HCT116 (cell line): ENCODE measurements around the gene PCDHGA1.

Source experiments
- EZH2 ChIP-seq: fragments of 200-600 bp; sonication (generic); IDR thresholded peaks from 2 replicates; pipeline ENCODE4 v1.6.1; 2017; ENCODE audit warnings: antibody characterized with exemption, mixed run types
- TF ChIP-seq, protein P1 (sequence below), 3 experiments: fragments of 200-600 bp in 1 of 3; sonication (generic) in 1 of 3; IDR thresholded peaks in 2 of 3; conservative IDR thresholded peaks in 1 of 3; 2 replicates each; pipeline ENCODE4 v1.5.1; 2012 to 2017; ENCODE audit warnings: low read depth in 2 of 3, low read length in 2 of 3, antibody characterized with exemption in 1 of 3, borderline replicate concordance in 1 of 3, control low read depth in 1 of 3, mild to moderate bottlenecking in 1 of 3, mixed read lengths in 1 of 3, mixed run types in 1 of 3, moderate library complexity in 1 of 3; ENCODE audit not compliant: insufficient read depth in 1 of 3
- TF ChIP-seq, protein P2 (sequence below): IDR thresholded peaks from 2 replicates; pipeline ENCODE4 v1.6.1; 2012; ENCODE audit warnings: low read depth

GRCh38 chr5:141495453-141495811 is 165.1 kb downstream of the PCDHGA1 start:
- TF ChIP-seq, protein P1, sequence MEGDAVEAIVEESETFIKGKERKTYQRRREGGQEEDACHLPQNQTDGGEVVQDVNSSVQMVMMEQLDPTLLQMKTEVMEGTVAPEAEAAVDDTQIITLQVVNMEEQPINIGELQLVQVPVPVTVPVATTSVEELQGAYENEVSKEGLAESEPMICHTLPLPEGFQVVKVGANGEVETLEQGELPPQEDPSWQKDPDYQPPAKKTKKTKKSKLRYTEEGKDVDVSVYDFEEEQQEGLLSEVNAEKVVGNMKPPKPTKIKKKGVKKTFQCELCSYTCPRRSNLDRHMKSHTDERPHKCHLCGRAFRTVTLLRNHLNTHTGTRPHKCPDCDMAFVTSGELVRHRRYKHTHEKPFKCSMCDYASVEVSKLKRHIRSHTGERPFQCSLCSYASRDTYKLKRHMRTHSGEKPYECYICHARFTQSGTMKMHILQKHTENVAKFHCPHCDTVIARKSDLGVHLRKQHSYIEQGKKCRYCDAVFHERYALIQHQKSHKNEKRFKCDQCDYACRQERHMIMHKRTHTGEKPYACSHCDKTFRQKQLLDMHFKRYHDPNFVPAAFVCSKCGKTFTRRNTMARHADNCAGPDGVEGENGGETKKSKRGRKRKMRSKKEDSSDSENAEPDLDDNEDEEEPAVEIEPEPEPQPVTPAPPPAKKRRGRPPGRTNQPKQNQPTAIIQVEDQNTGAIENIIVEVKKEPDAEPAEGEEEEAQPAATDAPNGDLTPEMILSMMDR (IDR thresholded peaks at IDR 0.05 in 2 of 3, conservative IDR thresholded peaks at IDR 0.05 in 1 of 3; ENCODE audit: borderline replicate concordance in 1 of 3, insufficient read depth in 1 of 3, low read depth in 2 of 3, low read length in 2 of 3) = no peak
- TF ChIP-seq, protein P2, sequence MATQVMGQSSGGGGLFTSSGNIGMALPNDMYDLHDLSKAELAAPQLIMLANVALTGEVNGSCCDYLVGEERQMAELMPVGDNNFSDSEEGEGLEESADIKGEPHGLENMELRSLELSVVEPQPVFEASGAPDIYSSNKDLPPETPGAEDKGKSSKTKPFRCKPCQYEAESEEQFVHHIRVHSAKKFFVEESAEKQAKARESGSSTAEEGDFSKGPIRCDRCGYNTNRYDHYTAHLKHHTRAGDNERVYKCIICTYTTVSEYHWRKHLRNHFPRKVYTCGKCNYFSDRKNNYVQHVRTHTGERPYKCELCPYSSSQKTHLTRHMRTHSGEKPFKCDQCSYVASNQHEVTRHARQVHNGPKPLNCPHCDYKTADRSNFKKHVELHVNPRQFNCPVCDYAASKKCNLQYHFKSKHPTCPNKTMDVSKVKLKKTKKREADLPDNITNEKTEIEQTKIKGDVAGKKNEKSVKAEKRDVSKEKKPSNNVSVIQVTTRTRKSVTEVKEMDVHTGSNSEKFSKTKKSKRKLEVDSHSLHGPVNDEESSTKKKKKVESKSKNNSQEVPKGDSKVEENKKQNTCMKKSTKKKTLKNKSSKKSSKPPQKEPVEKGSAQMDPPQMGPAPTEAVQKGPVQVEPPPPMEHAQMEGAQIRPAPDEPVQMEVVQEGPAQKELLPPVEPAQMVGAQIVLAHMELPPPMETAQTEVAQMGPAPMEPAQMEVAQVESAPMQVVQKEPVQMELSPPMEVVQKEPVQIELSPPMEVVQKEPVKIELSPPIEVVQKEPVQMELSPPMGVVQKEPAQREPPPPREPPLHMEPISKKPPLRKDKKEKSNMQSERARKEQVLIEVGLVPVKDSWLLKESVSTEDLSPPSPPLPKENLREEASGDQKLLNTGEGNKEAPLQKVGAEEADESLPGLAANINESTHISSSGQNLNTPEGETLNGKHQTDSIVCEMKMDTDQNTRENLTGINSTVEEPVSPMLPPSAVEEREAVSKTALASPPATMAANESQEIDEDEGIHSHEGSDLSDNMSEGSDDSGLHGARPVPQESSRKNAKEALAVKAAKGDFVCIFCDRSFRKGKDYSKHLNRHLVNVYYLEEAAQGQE = no peak
- TF ChIP-seq EZH2 = no peak
